Measurements from ENCODE around the gene ZAP70. TPM values are rescaled to one million over a fixed set of nuclear protein-coding genes. Genes with fewer than 3 reads are reported as not detected.

Gene ZAP70
- total RNA-seq, 1 experiment from 2014 or later: not detected

GRCh38 chr2:97784953-97785352, 71.6 kb downstream of the ZAP70 start:
- DNase-seq (ENCODE audit: low spot score): no peak

- DNase-seq (ENCODE audit: low spot score): no peak
Measured at GRCh38 chr2:97785818-97786217, 72.4 kb downstream of the ZAP70 start.

- DNase-seq (ENCODE audit: low spot score): no peak
Measured at GRCh38 chr2:97788986-97789644, 75.7 kb downstream of the ZAP70 start.

Other genes with a start within 250 kb of the ZAP70 start
- gene ANKRD36B, start 123.7 kb upstream of the ZAP70 start, total RNA-seq (2014; rRNA removed; shearing (Covaris generic)): 2.4 and 3.9 TPM in 2 replicates
- gene COX5B, start 67.5 kb upstream of the ZAP70 start, total RNA-seq (2014; rRNA removed; shearing (Covaris generic)): 385 and 479 TPM in 2 replicates
- gene ACTR1B, start 49.5 kb upstream of the ZAP70 start, total RNA-seq (2014; rRNA removed; shearing (Covaris generic)): 31.0 and 31.4 TPM in 2 replicates
- gene C2orf92, start 43.9 kb upstream of the ZAP70 start, total RNA-seq (2014; rRNA removed; shearing (Covaris generic)): 0.84 and 1.6 TPM in 2 replicates